H9 (cell line): ENCODE measurements around the gene ILK. TPM values are rescaled to one million over a fixed set of nuclear protein-coding genes. Genes with fewer than 3 reads are reported as not detected.

Experiments used
- DNase-seq: peaks from one replicate; pipeline ENCODE4 v3.0.0-alpha.2; 2017
- H2AFZ ChIP-seq: one replicate; pipeline ENCODE4 v1.6.1; 2013; ENCODE audit warnings: mild to moderate bottlenecking, low read length, control low read depth, moderate library complexity
- H2AK5ac ChIP-seq: 2 replicates; pipeline ENCODE4 v1.6.1; 2013; ENCODE audit warnings: low read length, control low read depth, mixed read lengths; ENCODE audit not compliant: insufficient read length
- H2BK120ac ChIP-seq: one replicate; pipeline ENCODE4 v1.6.1; 2013; ENCODE audit warnings: low read depth, mild to moderate bottlenecking, low read length, control low read depth, inconsistent platforms; ENCODE audit not compliant: poor library complexity, severe bottlenecking
- H2BK12ac ChIP-seq: 2 replicates; pipeline ENCODE4 v1.6.1; 2013; ENCODE audit warnings: low read length, control low read depth, mixed read lengths, low read depth; ENCODE audit not compliant: insufficient read length
- H2BK15ac ChIP-seq: 2 replicates; pipeline ENCODE4 v1.6.1; 2013; ENCODE audit warnings: low read depth, low read length, control low read depth
- H2BK20ac ChIP-seq: one replicate; pipeline ENCODE4 v1.6.1; 2013; ENCODE audit warnings: low read depth, mild to moderate bottlenecking, low read length, control low read depth, inconsistent platforms; ENCODE audit not compliant: poor library complexity, severe bottlenecking
- H2BK5ac ChIP-seq: 2 replicates; pipeline ENCODE4 v1.6.1; 2013; ENCODE audit warnings: low read length, control low read depth, mixed read lengths; ENCODE audit not compliant: insufficient read length
- H3K14ac ChIP-seq: 2 replicates; pipeline ENCODE4 v1.6.1; 2013; ENCODE audit warnings: low read length, control low read depth; ENCODE audit not compliant: insufficient read depth
- H3K18ac ChIP-seq: 2 replicates; pipeline ENCODE4 v1.6.1; 2013; ENCODE audit warnings: low read depth, mild to moderate bottlenecking, mixed read lengths, low read length, control low read depth; ENCODE audit not compliant: insufficient read length
- H3K23ac ChIP-seq: 2 replicates; pipeline ENCODE4 v1.6.1; 2013; ENCODE audit warnings: low read length, control low read depth, mixed read lengths, low read depth; ENCODE audit not compliant: insufficient read length
- H3K23me2 ChIP-seq: 2 replicates; pipeline ENCODE4 v1.6.1; 2013; ENCODE audit warnings: low read depth, mild to moderate bottlenecking, mixed read lengths, low read length, control low read depth; ENCODE audit not compliant: insufficient read length, poor library complexity, severe bottlenecking
- H3K27ac ChIP-seq: 2 replicates; pipeline ENCODE4 v1.5.1; 2013; ENCODE audit warnings: low read length, control low read depth, mixed read lengths, low read depth; ENCODE audit not compliant: insufficient read length
- H3K27me3 ChIP-seq: 2 replicates; pipeline ENCODE4 v1.6.1; 2013; ENCODE audit warnings: low read length, control low read depth, inconsistent platforms; ENCODE audit not compliant: insufficient read depth
- H3K4ac ChIP-seq: 2 replicates; pipeline ENCODE4 v1.6.1; 2013; ENCODE audit warnings: low read depth, mild to moderate bottlenecking, control low read depth, inconsistent platforms, low read length, moderate library complexity
- H3K4me1 ChIP-seq: 2 replicates; pipeline ENCODE4 v1.6.1; 2013; ENCODE audit warnings: low read length, control low read depth, inconsistent platforms; ENCODE audit not compliant: insufficient read depth
- H3K4me2 ChIP-seq: 2 replicates; pipeline ENCODE4 v1.6.1; 2013; ENCODE audit warnings: low read length, control low read depth, mixed read lengths; ENCODE audit not compliant: insufficient read length, insufficient read depth
- H3K56ac ChIP-seq: 2 replicates; pipeline ENCODE4 v1.6.1; 2013; ENCODE audit warnings: low read depth, mild to moderate bottlenecking, mixed read lengths, low read length, control low read depth; ENCODE audit not compliant: insufficient read length
- H3K79me1 ChIP-seq: 2 replicates; pipeline ENCODE4 v1.6.1; 2013; ENCODE audit warnings: low read depth, mild to moderate bottlenecking, moderate library complexity, low read length, control low read depth, inconsistent platforms; ENCODE audit not compliant: insufficient read depth, poor library complexity, severe bottlenecking
- H3K79me2 ChIP-seq: 2 replicates; pipeline ENCODE4 v1.6.1; 2013; ENCODE audit warnings: low read length, control low read depth, inconsistent platforms; ENCODE audit not compliant: insufficient read depth
- H3K9ac ChIP-seq: 2 replicates; pipeline ENCODE4 v1.6.1; 2013; ENCODE audit warnings: low read length, control low read depth, mixed read lengths; ENCODE audit not compliant: insufficient read length; ENCODE audit errors: extremely low read depth
- H3K9me3 ChIP-seq: one replicate; pipeline ENCODE4 v1.6.1; 2013; ENCODE audit warnings: low read depth, low read length, inconsistent platforms; ENCODE audit not compliant: control insufficient read depth
- H3T11ph ChIP-seq: one replicate; pipeline ENCODE4 v1.6.1; 2013; ENCODE audit warnings: mild to moderate bottlenecking, low read length, control low read depth, inconsistent platforms
- H4K20me1 ChIP-seq: one replicate; pipeline ENCODE4 v1.6.1; 2013; ENCODE audit not compliant: control insufficient read depth, insufficient read length, insufficient read depth
- H4K5ac ChIP-seq: 2 replicates; pipeline ENCODE4 v1.6.1; 2013; ENCODE audit warnings: low read depth, mild to moderate bottlenecking, mixed read lengths, low read length, control low read depth; ENCODE audit not compliant: insufficient read length
- H4K8ac ChIP-seq: replicated peaks from 2 replicates; pipeline ENCODE4 v1.6.1; 2013; ENCODE audit warnings: low read length, control low read depth, mixed read lengths, low read depth; ENCODE audit not compliant: insufficient read length
- H4K91ac ChIP-seq: 2 replicates; pipeline ENCODE4 v1.6.1; 2013; ENCODE audit warnings: low read depth, mild to moderate bottlenecking, moderate library complexity, mixed read lengths, low read length, control low read depth; ENCODE audit not compliant: insufficient read length
- H3K27ac Mint-ChIP-seq, 3 experiments: 2 replicates in 2 of 3; 3 replicates in 1 of 3; pipeline ENCODE4 v1.8.0; 2020 to 2021; ENCODE audit warnings: mixed read lengths in 3 of 3, mild to moderate bottlenecking in 1 of 3, moderate library complexity in 1 of 3
- H3K27me3 Mint-ChIP-seq: 2 replicates; pipeline ENCODE4 v1.8.0; 2021; ENCODE audit warnings: low read depth, mild to moderate bottlenecking, moderate library complexity, mixed read lengths
- H3K36me3 Mint-ChIP-seq, 3 experiments: 2 replicates in 2 of 3; 3 replicates in 1 of 3; pipeline ENCODE4 v1.8.0; 2020 to 2021; ENCODE audit warnings: low read depth in 3 of 3, mixed read lengths in 3 of 3; ENCODE audit not compliant: insufficient read depth in 1 of 3
- H3K4me1 Mint-ChIP-seq, 2 experiments: 2 replicates each; pipeline ENCODE4 v1.8.0; 2020; ENCODE audit warnings: mixed read lengths in 2 of 2
- H3K4me3 Mint-ChIP-seq, 2 experiments: 2 replicates in 1 of 2; 3 replicates in 1 of 2; pipeline ENCODE4 v1.8.0; 2020 to 2021; ENCODE audit warnings: mild to moderate bottlenecking in 2 of 2, mixed read lengths in 2 of 2, moderate library complexity in 1 of 2
- H3K9me3 Mint-ChIP-seq, 2 experiments: 2 replicates in 1 of 2; 3 replicates in 1 of 2; pipeline ENCODE4 v1.8.0; 2020; ENCODE audit warnings: mild to moderate bottlenecking in 2 of 2, mixed read lengths in 2 of 2, moderate library complexity in 1 of 2
- WGBS: extraction: QIAGEN DNeasy Blood & Tissue Kit; methylation state at CpG from one replicate; pipeline ENCODE4 v1.1.7; 2013; ENCODE audit warnings: missing lambda C conversion rate, low lambda C conversion rate, mixed read lengths; ENCODE audit not compliant: insufficient read length; ENCODE audit errors: extremely low coverage; 5-methylcytosine and 5-hydroxymethylcytosine counted together
- total RNA-seq: library from RNA; stranded (reverse); gene quantifications from 2 replicates; pipeline ENCODE4 v1.2.1, GENCODE V29; 2021
- TF ChIP-seq, protein P1 (sequence below): fragments of 200-600 bp; sonication (generic); conservative IDR thresholded peaks from 3 replicates; pipeline ENCODE4 v1.8.0; 2021; ENCODE audit warnings: antibody characterized with exemption, mild to moderate bottlenecking

ILK gene
- total RNA-seq, 1 experiment from 2014 or later: 100 TPM

GRCh38 chr11:6612213-6613041 lies 8.9 kb downstream of the ILK start, which contains the start of gene TAF10:
TAF10 (minus strand) TSS chr11:6612216; CDS start chr11:6612189, 27 bp downstream.
- H2AFZ ChIP-seq: no peak within 1 kb of the TSS
- WGBS: no CpG with 5 or more reads among the region's 51 CpGs
- H3K79me1 ChIP-seq: no peaks in the 10 kb centered on the region

More at GRCh38 chr11:6612213-6613041, 8.9 kb downstream of the ILK start, which contains the start of gene TAF10:
- H4K91ac ChIP-seq: no peak within 1 kb of the TSS
- TF ChIP-seq, protein P1, sequence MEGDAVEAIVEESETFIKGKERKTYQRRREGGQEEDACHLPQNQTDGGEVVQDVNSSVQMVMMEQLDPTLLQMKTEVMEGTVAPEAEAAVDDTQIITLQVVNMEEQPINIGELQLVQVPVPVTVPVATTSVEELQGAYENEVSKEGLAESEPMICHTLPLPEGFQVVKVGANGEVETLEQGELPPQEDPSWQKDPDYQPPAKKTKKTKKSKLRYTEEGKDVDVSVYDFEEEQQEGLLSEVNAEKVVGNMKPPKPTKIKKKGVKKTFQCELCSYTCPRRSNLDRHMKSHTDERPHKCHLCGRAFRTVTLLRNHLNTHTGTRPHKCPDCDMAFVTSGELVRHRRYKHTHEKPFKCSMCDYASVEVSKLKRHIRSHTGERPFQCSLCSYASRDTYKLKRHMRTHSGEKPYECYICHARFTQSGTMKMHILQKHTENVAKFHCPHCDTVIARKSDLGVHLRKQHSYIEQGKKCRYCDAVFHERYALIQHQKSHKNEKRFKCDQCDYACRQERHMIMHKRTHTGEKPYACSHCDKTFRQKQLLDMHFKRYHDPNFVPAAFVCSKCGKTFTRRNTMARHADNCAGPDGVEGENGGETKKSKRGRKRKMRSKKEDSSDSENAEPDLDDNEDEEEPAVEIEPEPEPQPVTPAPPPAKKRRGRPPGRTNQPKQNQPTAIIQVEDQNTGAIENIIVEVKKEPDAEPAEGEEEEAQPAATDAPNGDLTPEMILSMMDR: peak; percentile 75
- no peak within 1 kb of the TSS for H3K23ac ChIP-seq
- H3K14ac ChIP-seq: peak within 1 kb of the TSS; percentile 92
- peak; percentile 96 for DNase-seq
- H3K4me1 ChIP-seq: no peaks in the 10 kb centered on the region
- no peak within 1 kb of the TSS for H2BK120ac ChIP-seq
- H3K4ac ChIP-seq: no peak within 1 kb of the TSS
- H3K79me2 ChIP-seq: no peaks in the 10 kb centered on the region
- H3K9ac ChIP-seq: peak within 1 kb of the TSS; percentile 80
- H3K18ac ChIP-seq: peak within 1 kb of the TSS; percentile 89
- Mint-ChIP-seq H3K27ac (peak within 1 kb of the TSS; percentile 61 to 96 (median 90); a peak in 6 of 7 replicates), H3K9me3 (no peaks in the 10 kb centered on the region), H3K4me3 (peak within 1 kb of the TSS; percentile 83 to 88), H3K27me3 (no peaks in the 10 kb centered on the region; the same call in 1 of the 2 replicates), H3K36me3 (peaks cover 33 to 59% (median 52%) of the 10 kb centered on the region in 3 experiments; a peak in 6 of 7 replicates), H3K4me1 (peaks cover 12% of the 10 kb centered on the region in 2 experiments)
- no peak within 1 kb of the TSS for H3T11ph ChIP-seq
- no peaks in the 10 kb centered on the region for H3K27me3 ChIP-seq
- no peak within 1 kb of the TSS for H2BK15ac ChIP-seq
- peaks cover 12% of the 10 kb centered on the region for H3K23me2 ChIP-seq
- H4K20me1 ChIP-seq: no peaks in the 10 kb centered on the region
- H3K4me2 ChIP-seq: peak within 1 kb of the TSS; percentile 76
- no peak within 1 kb of the TSS for H2AK5ac ChIP-seq
- H2BK5ac ChIP-seq: peak within 1 kb of the TSS; percentile 13
- H3K9me3 ChIP-seq: no peaks in the 10 kb centered on the region
- H2BK20ac ChIP-seq: no peak within 1 kb of the TSS
- H2BK12ac ChIP-seq: no peak within 1 kb of the TSS
- H4K8ac ChIP-seq: no peak within 1 kb of the TSS
- no peak within 1 kb of the TSS for H4K5ac ChIP-seq
- no peak within 1 kb of the TSS for H3K56ac ChIP-seq
- peak within 1 kb of the TSS; percentile 81 for H3K27ac ChIP-seq
